ENCODE data around the gene MRAP2. TPM values are rescaled to one million over a fixed set of nuclear protein-coding genes. Genes with fewer than 3 reads are reported as not detected.

Gene MRAP2, protein sequence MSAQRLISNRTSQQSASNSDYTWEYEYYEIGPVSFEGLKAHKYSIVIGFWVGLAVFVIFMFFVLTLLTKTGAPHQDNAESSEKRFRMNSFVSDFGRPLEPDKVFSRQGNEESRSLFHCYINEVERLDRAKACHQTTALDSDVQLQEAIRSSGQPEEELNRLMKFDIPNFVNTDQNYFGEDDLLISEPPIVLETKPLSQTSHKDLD
- total RNA-seq, result 1 to 10 TPM in 1 of 2 donors, under 1 TPM in 1; 0.38 to 1.2 TPM
- long read RNA-seq, partial matches to known transcripts, result 0 of 1 reads
- long read RNA-seq, other reads (novel, unspliced or antisense), result 0 of 1 reads

DNA sequence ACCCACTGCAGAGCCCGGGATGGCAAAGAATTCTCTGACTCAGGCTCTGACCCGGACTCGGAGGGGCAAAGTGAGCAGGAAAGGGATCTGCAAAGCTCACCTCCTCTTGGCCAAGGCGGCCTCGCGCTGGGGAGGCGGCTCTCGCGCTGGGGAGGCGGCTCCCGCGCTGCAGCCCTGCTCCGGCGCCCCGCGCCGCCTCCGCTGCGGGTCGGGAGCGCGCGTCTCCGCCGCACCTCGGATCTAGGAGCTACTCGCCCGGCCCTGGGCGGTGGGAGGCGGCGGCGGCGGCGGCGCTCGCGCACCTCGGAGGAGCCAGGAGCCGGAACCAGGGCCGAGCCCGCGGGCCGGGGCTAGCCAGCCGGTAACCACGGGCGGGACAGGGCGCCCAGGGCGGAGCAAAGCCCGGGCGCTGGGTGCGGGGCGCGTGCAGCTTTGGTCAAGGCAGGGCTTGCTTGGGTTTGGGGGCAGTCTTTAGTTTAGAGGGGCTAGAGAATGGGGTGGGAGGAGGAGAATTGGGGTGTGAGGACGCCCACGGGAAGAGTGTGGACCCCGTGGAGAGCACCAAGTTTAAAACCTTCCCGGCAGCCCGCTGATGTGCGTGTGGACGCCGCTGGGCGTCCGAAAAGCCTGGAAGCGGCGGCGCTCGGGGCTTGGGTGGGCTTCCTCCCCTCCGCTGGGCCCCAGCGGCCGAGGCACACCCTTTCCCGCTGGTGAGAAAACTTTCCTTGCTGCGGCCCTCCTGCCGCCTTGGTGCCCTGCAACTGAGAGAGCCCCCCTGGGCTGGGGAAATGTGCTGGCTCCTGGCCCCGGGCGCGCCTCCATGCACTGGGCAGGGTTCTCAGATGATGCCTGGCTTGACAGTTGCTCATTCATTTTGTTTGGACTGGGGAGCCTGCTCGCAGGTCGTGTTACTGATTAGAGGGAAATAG is at the start of gene MRAP2:
TSS of gene MRAP2 (plus strand) at position 250 of the 929 bp plus-strand sequence. CDS start 21,547 bp downstream, outside the sequence.
- ATAC-seq (peak; percentile 84 to 93), DNase-seq (peak; percentile 41)
- intact Hi-C loops (cut with DNase I), result no loop called here

DNA sequence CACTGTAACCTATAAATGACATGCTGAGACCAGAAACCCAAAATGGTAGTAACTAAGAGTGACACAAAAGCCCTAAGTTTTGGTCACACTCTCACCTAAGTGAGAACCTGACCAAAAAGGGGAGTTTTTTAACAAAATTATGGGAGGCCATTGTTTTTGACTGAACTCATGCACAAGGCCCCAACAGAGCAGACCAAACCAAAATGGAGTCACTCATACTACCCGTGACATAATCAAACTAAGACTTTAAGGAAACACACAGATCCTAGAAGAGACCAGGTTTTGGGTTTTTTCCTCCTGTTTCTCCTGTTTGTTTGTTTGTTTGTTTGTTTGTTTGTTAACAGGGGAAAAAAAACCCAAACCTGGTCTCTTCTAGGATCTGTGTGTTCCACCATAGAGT is 49.2 kb upstream of the MRAP2 start:
- intact Hi-C loops (cut with DNase I), result no loop called here
- DNase-seq, result no peak
- ATAC-seq, result no peak

DNA sequence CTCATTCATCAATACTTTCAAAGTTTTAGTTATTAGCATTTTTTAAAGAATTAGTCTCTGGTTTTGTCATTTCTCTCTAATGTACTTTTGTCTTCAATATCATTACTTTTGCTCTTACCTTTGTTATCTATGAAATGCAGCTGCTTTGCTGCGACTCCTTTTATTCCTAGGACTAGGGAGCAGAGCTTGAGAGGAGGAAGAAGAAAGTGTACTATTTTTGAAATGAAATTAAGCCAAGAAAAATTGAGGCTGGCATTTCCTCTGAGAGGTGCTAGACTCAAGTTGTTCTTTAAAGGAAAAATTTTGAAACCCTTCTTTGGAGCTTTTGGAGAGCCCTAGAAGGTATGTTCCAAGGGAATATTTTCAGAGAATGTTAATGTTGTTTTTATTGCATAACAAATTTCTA is 48.3 kb upstream of the MRAP2 start:
- ATAC-seq, result no peak
- intact Hi-C loops (cut with DNase I), result no loop called here

DNA sequence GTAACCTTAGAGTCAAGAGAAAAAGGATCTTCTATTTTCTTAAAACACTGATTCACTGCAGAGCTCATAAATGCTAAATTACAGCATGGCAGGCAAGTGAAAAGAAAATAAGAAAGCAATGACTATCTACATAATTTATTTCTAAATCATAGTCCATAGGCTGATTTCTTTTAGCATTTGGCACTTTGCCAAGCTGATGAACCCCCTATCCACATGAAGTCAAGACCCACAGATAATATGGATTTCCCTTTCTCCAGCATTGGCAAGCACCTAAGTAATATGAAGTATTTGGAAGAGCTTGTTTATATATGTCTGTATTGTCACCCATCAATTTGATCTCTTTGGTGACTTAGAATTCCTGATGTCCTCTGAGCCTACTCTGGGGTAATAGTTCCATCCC is 47.9 kb upstream of the MRAP2 start:
- no peak for ATAC-seq
- intact Hi-C loops (cut with DNase I), result no loop called here

More for the DNA sequence above, 48.3 kb upstream of the MRAP2 start:
- DNase-seq, result no peak

DNA sequence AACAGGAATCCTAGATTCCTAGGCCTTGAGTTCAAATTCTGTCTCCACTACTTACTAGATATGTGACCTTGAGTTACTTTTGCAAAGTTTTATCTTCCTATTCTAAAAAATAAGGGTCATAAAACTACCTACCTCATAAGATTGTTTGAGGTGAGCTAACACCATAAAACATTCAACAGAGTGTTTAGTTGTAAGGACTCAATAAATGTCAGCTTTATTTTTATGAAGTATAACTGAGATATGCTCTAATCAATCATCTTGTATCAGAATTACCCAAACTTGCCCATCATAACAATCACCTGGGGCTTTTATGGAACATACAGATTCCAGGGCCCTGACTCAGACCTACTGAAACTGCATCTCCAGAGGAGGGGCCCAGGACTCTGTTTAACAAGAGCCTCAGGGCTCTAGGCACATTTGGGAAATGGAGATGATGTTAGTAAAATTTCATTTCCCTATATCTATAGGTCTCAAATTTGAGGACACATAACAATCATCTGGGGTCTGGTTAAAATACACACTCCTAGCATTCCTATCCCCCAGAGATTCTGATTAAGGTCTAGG is 35.5 kb upstream of the MRAP2 start:
- ATAC-seq, result no peak
- DNase-seq, result no peak
- intact Hi-C loops (cut with DNase I), result no loop called here

More for the DNA sequence above, 47.9 kb upstream of the MRAP2 start:
- no peak for DNase-seq

DNA sequence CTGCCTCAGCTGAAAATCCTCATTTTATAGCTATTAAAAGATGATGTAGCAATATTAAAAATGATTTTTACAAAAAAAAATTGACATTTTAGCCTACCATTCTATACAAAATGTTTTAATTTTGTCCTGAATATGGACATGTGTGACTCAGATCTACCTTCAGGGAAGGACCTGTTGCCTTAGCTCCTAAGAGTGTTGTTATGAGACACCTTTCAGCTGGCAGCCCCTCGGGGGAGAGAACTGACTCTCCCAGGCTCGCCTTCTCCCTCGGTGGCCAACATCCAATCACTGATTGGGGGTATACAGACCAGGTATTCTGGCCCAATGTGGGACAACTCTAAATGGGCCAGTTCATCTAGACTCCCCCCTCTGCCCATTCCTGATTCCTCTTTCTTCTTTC is 32.5 kb upstream of the MRAP2 start:
- intact Hi-C loops (cut with DNase I), result no loop called here
- DNase-seq, result no peak
- ATAC-seq, result no peak

DNA sequence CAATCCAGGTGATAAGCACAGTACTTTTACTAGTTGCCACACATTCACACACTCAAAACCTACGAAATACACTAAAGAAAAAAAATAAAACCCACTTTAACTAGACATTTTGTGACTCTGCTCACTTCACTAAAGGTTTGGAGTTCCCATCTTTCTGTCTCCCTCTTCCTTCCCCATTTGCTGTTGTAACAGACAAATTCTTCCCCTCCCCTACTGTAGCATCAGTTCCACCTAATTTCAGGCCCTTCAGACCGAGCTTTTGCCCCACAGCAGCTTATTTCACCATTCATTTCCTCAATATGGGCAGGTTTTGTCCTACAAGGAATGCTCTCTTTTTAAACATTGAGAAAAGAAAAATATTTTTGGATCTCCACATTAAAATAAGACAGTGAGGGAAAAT is 31.3 kb upstream of the MRAP2 start:
- no peak for DNase-seq
- ATAC-seq, result no peak
- intact Hi-C loops (cut with DNase I), result no loop called here

DNA sequence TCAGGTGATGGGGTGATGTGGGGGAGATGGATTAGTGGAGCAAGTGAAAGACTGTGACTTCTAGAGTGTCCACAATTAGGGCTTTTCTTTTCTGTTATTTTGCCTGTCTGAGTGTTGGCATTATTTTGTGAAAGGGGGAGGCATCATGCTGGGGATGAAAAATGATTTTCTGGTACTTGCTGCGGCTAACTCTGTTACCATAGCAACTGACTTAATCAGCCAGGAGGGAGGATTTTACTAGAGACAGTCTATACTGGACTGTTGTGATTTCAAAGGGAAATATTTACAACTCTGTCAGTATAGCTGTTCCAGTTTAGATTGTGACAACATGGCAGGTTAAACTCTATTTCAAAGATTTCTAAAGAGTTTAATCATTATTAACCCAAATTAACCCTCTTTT is 30.4 kb upstream of the MRAP2 start:
- no peak for ATAC-seq
- intact Hi-C loops (cut with DNase I), result no loop called here

DNA sequence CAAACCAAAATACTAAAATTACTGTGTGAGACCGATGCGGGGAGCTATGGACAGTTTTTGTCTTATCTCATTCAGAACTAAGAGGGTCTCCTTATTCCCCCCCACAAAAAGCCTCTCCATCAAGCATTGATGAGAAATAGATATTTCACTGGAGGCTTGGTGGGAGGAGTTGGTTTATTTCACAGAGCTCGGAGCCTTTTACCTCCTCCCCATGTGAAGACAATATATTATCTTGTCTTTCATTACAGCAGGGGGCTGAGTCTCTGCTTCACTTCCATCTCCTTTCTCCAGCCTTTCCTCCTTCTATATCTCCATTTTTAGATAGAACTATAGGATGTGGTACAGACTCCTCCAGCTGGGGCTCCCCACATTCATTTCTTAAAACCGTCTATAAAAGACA is 29.9 kb upstream of the MRAP2 start:
- ATAC-seq (no peak), DNase-seq (no peak)
- intact Hi-C loops (cut with DNase I), result no loop called here

More for the DNA sequence above, 30.4 kb upstream of the MRAP2 start:
- DNase-seq, result no peak

DNA sequence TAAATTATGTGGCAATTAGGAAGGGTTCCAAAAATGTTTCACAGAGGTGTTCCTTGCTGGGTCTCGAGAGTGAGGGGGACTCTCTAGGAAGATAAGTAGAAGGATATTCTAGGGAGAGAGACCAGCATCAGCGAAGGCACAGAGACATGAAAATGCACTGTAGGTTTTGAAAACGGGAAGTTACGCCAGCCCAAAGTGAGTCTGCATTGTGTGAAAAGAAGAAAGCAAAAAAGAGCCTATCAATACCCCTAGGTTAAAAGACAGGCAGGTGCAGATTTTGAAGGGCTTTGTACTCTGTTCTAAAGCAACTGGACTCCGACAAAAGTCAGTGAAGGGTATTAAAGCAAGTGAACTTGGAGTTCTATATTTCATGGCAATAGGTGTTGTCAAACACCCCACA is 25.7 kb upstream of the MRAP2 start:
- DNase-seq (no peak), ATAC-seq (no peak)
- intact Hi-C loops (cut with DNase I), result no loop called here

DNA sequence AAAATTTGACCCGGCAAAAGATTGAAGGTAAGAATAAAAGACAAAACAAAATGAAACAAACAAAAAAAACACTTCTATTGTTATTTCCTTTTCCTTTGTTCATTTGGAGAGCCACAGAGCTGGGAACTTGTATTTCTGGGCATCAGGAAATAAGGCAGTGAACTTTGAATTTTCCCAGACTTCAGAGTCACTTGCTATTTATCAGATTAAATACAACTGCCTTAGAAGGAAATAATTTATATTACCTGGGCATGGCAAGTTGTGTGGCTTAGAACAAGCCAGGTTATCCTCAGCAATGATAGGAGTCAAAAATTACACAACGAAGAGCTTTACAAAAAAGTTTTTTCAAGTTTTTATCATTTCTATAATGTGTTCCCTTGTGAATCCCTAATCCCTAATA is 20.2 kb upstream of the MRAP2 start:
- DNase-seq (no peak), ATAC-seq (no peak)
- intact Hi-C loops (cut with DNase I), result no loop called here

DNA sequence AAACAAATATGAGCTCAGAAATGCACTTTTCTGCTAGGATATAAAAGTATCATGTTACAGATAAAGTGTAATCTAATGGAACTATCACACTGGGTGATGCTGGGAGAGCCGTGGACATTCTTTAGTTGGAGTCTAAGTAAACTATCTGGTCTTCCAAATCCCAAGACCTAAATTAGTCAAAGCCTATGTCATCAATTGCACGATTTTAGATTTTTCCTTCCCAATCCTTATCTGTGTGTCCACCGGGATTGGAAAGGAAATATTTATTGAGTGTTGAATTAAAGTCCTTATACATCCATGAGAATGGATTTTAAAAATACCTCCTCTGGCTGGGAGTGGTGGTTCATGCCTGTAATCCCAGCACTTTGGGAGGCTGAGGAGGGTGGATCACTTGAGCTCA is 19.6 kb upstream of the MRAP2 start:
- intact Hi-C loops (cut with DNase I), result no loop called here
- ATAC-seq (no peak), DNase-seq (no peak)

DNA sequence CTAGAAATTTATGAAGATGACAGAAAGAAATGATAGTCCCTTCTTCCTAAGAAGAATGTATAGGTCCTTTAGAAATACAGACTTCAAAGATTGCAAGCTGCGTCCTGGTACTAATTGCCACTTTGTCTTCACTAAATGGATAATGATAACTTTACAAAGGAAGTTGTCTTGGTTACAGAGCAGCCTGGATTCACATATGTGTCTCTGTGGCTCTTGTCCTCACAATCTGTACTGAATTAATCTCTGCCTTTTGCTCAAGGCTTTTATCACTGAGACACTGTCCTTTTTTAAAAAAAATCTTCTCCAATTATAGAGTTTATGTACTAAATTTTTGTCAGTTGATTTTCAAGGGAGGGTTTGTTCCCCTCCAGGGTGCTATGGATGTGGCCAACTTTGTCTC is 17.5 kb upstream of the MRAP2 start:
- no peak for DNase-seq
- no peak for ATAC-seq
- intact Hi-C loops (cut with DNase I), result no loop called here

DNA sequence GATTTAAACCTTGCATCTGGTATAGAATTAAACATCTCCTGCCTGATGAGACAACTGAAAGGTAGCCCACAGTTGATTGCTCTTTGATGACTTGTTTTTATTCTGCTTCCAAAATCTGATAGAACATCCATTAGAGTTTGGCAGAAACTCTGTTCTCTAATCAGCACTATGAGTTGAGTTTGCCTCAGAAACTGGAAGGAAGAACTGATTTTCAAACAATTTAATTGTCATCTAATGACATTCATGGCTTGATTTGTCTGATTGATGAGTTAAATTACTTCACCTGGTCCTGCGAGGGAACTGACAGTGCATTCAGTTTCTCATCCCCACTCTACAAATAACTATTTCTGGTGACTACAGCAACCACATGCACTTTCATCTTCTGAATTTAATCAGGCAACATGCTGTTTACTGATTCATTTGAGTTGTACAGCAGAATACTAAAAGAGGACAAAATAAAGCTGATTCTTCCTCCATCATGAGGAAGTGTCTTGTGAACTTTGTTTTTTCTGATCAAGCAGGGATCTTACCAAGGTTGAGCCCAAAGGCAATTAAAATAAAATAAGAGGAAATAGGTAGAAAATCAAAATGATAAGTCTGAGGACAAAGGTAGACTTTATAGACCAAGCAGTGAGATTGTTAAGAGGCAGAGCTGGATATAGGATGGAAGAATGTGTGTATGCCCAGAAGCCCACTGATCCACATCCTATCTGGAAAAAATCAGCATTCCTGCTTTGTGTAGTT is 15.7 kb upstream of the MRAP2 start:
- no peak for DNase-seq
- intact Hi-C loops (cut with DNase I), result no loop called here
- ATAC-seq, result no peak

DNA sequence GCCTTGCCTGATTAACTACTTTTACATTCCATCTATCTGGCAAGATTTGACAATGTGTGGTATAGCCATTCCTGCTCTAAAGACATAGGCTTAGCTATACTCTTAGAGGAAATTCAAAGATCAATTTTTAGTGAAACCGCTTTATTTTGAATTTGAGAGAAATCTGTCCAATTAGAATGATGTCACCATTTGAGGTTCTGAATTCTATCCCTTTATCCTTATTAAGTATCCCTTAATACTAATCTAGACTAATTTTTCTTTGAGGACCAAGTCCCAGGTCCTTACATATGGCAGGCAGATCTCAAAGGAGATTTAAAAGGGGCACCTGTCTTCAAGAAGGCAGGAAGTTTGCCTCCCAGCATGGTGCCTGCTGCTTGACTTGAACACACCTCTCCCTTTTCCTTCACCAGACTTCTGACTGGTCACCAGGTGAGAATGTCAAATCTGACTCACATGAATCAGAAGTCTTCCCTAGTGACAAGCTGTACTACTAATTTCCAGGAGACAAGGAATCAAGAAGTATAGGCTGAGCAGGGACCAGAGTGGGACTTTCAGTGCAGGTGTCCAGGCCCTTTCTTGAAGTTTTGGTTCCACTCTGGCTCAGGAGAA is 15.0 kb upstream of the MRAP2 start:
- intact Hi-C loops (cut with DNase I), result no loop called here
- no peak for DNase-seq

DNA sequence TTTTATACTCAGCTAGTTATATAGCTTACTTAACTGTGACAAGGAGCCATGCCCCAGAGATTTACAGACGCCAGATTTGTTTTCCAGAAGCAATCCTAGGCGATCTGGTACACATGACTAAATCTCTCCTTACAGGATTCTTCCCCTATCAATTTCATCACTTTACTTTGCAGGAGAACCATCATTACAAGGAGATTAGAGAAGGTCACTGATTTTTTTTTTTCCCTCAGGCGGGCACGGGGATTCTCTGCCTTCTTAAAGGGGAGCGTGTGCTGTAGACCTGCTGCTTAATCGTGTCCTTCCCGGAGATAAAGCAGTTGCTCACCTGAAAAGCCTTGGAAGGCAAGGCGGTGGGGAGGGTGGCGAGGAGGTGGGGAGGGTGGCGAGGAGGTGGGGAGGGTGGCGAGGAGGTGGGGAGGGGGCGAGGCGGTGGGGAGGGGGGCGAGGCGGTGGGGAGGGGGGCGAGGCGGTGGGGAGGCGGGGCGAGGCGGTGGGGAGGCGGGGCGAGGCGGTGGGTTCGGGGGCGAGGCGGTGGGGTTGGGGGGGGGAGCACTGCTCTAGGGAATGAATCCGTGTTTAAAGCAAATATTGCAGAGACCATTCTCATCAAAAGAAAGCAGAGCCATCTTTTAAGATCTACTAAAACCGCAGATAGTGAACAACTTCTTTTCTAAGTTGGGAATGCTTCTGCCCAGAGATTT is 14.3 kb upstream of the MRAP2 start:
- ATAC-seq (no peak), DNase-seq (no peak)
- intact Hi-C loops (cut with DNase I), result no loop called here

More for the DNA sequence above, 15.0 kb upstream of the MRAP2 start:
- ATAC-seq, result no peak

DNA sequence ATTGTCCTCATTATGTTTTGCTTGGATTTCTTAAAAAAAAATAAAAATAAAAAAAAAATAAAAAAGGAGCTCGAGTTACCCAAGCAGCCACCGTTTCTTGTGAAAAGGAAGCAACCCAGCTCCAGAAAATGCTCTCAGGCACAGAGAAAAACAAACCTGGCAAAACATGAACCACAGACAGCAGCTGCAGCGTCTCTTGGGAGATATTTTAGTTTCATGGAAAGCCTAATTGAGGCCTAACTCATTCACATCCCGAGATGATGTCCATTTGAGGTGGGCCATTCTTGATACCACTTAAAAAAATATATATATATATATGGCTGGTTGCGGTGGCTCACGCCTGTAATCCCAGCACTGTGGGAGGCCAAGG is 13.7 kb upstream of the MRAP2 start:
- DNase-seq (no peak), ATAC-seq (no peak)
- intact Hi-C loops (cut with DNase I), result no loop called here

DNA sequence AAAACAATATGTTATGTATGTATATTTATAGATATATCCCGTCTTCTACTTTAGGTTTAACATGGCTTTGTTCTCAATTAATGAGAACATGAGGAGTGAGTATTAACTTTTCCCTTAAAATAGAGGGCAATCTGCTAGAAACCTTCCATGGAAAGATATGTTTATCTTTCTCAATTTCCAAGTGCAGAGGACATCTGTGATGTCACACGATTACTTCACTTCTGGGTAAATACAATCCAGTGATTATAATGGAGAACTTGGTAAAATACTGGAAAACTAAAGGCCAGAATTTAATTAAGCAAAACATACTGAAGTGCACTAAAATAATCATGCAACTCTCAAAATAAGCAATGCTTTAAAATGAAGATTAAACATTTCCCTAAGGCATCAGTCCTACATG is 11.9 kb upstream of the MRAP2 start:
- ATAC-seq, result no peak
- intact Hi-C loops (cut with DNase I), result no loop called here
- DNase-seq, result no peak

DNA sequence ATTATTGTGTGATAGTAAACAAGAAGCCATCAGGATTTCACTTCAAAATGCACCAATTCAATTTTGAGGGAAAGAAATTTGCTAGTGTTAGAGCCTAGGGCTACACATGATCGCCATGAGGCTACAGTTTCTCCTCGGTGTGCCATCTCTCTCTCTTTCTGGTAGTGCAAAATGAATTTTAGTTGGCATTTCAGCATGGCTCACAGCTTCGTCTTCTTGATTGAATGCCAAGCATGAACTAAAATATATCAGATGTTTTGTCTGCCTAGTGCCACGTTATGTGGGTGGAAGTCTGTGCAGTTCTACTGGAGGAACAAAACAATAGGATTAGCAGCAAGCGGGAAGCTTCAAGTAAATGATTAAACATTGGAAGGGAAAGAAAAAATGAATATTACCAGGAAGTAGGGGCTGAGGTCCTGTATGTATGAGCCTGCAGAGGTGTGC is 6.8 kb upstream of the MRAP2 start:
- no peak for DNase-seq
- ATAC-seq, result no peak
- intact Hi-C loops (cut with DNase I), result no loop called here

Measured in left cardiac atrium (tissue), 4 donors.